GM18951 (cell line): ENCODE results near the gene WARS2.

Experiments used
- POLR2A ChIP-seq: IDR thresholded peaks from 4 replicates; pipeline ENCODE4 v1.6.1; 2011; ENCODE audit warnings: mild to moderate bottlenecking; ENCODE audit not compliant: insufficient read length, insufficient read depth; ENCODE audit errors: extremely low read depth
- in situ Hi-C: fragments of 300-500 bp; cut with MboI; formaldehyde crosslinking; loops from one replicate; pipeline ENCODE4 v1.12.0; 2022; ENCODE audit warnings: low sequenced_read_pairs, mixed read lengths, inconsistent platforms; ENCODE audit not compliant: unreplicated experiment

The WARS2 gene

DNA sequence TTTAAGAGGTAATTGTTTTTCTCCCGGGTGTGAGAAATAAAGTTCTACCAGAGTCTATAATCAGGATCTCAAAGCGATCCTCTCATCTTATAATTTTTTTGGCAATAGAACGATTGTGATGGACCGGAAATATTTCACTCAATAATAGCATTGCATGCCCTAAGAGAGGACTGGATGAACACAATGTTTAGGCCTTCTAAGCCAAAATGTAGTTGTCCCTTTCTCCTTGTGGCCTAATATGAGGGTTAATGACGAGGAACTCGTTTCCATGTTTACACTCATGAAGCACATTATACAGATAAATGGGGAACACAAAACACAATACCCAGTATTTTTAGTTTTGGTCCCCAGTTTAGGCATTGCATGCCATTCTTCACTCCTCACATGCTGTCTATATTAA is 158.2 kb downstream of the WARS2 start:
- no peak for TF ChIP-seq POLR2A
- in situ Hi-C loops = no loop called here

- TF ChIP-seq POLR2A = no peak
- in situ Hi-C loops = no loop called here
Observed at GRCh38 chr1:118981436-118981835, 159.0 kb downstream of the WARS2 start.
